Mammary epithelial cell (primary cell): Measurements from ENCODE around the gene TTLL13.

ENCODE experiments used
- CTCF ChIP-seq, 2 donors: IDR thresholded peaks in 1 of 2; conservative IDR thresholded peaks in 1 of 2; 2 replicates each; pipeline ENCODE4 v1.5.1; 2011 to 2012; ENCODE audit warnings: inconsistent platforms in 2 of 2, low read length in 2 of 2, mild to moderate bottlenecking in 2 of 2, control low read depth in 1 of 2, low read depth in 1 of 2; ENCODE audit not compliant: insufficient read depth in 1 of 2; ENCODE audit errors: extremely low read depth in 1 of 2
- EZH2 ChIP-seq: IDR thresholded peaks from 2 replicates; pipeline ENCODE4 v1.6.1; 2012; ENCODE audit warnings: low read length, inconsistent platforms, borderline replicate concordance

DNA sequence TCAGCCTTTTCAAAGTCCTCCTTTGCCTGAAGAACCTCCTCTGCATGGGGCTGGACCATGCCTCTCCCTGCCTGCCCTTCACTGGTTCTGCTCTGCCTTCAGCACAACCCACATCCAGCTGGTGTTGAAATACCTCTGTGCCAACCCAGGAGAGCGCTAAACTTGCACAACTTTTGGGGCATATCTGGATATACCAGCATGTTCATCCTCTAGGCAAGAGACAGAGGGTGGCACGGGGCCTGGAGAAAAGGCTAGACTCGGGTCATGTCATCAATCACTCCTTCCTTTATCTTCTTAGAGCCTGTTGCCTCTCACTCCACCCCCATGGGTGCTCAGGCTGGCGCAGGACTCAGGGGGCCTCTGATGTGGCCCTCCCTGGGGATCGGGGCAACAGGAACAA, 43.5 kb upstream of the TTLL13 start:
- TF ChIP-seq CTCF (conservative IDR thresholded peaks at IDR 0.05 in 1 of 2, IDR thresholded peaks at IDR 0.05 in 1 of 2; ENCODE audit: extremely low read depth in 1 of 2, insufficient read depth in 1 of 2, low read depth in 1 of 2, low read length in 2 of 2) (no peak), EZH2 (no peak)
